Measurements from ENCODE around the gene LRFN4. TPM values are rescaled to one million over a fixed set of nuclear protein-coding genes. Genes with fewer than 3 reads are reported as not detected.
A peak's percentile ranks its signal among the peaks of the same experiment; 100 is the strongest.

LRFN4 gene
- total RNA-seq, 1 experiment from 2014 or later: 77.1 TPM

DNA sequence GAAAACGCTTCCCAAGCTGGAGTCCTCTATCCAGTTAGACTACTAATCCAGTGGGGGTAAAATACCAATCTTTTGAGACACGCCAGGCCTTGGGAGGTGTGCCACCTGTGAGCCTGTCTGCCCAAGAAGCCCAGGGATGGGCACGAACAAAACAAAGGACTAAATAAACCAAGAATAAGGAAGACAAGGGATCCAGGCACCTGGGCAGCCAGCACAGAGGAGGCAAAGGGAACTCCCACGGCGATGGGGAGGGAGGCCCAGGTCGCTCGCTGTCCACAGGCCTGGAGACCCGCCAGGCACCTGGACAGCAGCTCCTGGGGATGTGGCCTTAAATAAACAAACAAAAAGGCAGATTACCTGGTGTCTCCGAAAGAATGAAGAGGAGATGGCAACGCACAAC is 31.4 kb downstream of the LRFN4 start:
- no peak for DNase-seq (ENCODE audit: low read depth)

DNA sequence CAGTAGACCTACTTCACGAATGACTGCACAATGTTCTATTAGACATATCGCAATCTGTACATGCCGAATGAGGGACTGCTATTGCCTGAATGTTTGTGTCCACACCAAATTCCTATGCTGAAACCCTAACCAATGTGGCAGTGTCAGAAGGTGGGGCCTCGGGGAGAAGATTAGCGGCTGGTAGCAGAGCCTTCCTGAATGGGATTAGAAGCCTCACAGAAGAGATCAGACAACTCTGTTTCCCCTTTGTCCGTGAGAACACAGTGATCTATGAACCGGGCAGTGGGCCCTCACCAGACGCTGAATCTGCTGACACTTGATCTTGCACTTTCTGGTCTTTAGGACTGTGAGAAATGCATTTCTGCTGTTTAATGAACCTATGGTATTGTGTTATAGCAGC is 33.1 kb downstream of the LRFN4 start:
- DNase-seq (ENCODE audit: low read depth): no peak

DNA sequence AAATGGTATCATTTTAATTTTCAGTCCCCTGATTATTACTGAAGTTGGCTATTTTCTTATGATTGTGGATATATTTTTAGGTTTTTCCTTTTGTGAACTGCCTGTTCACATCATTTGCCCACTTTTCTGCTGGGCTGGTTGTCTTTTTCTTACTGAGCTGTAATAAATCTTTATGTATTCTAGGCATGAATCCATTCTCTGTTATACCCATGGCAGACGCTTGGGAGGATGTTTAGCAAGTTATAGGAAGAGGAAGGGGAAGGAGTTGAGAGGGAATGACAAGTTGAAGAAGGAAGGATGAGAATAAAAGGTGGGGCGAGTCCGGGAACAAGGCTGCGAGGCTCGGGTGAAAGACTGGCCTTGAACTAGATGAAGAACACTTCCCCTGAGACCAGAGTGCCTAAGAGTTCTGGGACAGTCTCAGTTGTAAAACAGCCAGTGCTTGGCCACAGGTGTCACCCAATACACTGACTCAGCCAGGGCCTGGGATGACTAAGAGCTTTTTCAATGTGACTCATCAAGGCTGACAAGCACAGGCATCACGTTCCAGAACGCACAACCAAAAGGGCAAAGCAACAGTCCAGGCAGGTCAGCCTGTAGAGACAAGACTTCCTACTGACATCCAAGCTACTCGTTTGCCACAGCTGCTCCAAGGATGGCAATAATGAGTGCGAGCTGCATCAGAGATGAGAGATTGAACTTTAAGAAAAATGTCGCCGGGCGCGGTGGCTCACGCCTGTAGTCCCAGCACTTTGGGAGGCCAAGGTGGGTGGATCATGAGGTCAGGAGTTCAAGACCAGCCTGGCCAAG is 35.2 kb downstream of the LRFN4 start:
- DNase-seq (ENCODE audit: low read depth): peak; percentile 97

DNA sequence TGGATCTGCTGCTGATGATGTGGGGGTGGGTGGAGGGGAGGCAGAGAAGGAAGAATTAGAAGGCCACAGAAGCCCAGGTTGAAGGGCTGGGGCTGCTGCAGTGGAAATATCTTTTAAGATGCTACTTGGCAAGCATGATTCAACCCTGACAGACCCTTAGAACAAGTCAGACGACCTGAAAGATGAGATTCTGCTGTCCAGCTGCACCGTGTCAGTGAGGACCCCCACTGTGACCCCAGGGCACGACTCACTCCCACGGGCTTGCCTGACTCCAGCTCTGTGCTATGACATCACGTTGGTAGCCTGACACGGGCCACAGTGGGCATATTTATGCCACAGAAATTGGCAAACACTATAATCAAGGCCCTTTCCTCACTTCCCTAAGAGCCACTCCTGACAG is 36.0 kb downstream of the LRFN4 start:
- DNase-seq (ENCODE audit: low read depth): peak; percentile 24

DNA sequence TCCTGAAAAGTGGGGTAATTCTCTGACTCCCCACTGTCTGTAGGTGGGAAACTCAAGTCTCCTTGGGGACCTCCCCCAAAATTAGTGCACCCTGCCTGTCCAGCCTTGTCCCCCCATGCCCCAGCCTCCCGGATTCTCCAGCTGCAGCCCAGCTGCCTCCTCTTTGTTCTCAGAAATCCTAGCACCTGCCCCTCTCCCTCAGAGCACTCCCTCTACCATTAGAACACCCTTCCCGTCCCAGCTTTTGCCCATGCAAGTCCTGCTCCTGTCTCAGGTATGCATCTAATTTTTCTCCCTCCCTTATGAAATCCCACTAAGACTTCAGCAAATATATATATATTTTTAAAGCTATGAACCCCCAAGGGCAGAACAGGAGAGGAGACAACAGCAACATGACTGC is 37.3 kb downstream of the LRFN4 start:
- no peak for DNase-seq (ENCODE audit: low read depth)

DNA sequence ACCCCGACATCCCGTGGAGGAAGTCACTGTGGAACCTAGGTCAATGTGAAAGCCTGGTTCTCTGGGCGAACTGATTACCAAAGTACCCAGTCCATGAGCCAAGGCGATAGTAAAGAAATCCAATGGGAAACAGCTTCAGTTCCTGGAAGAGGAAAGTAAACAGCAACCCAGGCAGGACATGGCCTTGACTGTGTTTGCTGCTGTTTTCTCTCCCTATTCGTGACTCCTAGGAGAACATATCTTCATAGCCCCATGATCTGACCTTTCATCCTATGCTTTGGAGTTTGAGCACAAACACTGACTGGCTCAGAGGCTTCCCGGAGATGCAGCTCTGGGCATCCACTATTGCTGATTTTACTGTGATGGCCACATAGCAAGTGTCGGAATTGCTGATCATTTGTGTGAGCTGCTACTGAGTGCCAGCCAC is 45.1 kb downstream of the LRFN4 start:
- DNase-seq (ENCODE audit: low read depth): no peak

DNA sequence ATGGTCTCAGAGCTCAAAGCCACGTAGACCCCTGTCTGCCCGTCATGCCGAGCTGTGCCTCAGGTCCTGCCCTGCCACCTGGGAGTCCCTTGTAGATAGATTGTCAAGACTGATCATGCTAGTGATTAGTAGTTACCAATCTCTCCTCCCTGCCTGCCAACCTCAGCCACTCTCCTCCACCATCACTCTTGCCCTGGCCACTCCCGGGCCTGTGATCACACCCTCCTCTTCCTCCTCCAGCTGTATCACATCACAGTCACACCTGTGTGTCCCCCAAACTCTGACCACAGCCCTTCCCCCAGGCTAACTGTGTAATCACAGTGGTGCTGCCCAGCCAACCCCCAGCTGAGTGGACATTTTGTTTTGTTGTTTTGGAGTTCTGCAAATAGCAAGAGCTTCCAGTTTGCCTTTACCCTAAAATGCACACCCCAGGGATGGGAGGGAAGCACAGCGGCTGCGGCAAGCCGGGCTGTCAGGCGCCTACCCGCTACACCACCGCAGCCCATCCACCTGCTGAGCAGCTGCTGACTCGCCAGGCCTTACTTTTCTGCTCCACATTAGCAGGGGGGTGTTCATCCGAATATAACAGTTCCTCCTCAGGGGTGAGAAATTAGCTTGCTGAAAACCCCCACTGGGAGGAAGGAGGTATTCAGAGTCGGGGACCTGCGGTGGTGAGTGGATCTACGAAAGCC is 45.8 kb downstream of the LRFN4 start:
- DNase-seq (ENCODE audit: low read depth): no peak

DNA sequence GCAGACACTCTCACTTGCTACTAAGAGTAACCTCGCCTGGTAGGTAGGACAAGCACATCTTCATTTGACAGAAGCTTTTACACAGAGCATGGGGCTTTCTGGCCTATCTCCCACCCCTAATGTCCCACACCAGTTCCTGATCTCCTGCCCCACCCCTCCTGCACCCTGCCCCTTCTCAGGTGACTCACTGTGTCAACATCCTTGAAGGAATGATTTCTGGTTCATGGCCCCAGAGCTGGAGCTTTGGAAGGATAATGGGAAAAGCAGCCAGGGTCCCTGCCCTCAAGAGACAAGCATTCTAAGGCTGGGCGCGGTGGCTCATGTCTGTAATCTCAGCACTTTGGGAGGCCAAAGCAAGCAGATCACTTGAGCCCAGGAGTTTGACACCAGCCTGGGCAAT is 47.2 kb downstream of the LRFN4 start:
- DNase-seq (ENCODE audit: low read depth): peak; percentile 70

DNA sequence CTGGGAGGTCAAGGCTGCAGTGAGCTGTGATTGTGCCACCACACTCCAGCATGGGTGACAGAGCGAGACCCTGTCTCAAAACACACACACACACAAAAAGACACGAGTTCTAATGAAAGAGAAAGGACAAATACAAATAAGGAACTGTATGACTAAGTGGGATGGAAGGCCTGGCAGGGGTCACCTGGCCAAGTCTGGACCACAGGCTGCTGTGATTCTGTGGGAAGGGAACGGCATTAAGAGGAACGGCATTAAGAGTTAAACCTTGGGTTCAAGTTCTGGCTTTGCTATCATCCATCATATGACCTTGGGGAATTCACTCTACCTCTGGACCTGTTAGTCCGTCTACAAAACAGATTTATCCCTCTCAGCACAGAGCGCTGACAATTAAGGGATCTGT is 47.7 kb downstream of the LRFN4 start:
- no peak for DNase-seq (ENCODE audit: low read depth)

DNA sequence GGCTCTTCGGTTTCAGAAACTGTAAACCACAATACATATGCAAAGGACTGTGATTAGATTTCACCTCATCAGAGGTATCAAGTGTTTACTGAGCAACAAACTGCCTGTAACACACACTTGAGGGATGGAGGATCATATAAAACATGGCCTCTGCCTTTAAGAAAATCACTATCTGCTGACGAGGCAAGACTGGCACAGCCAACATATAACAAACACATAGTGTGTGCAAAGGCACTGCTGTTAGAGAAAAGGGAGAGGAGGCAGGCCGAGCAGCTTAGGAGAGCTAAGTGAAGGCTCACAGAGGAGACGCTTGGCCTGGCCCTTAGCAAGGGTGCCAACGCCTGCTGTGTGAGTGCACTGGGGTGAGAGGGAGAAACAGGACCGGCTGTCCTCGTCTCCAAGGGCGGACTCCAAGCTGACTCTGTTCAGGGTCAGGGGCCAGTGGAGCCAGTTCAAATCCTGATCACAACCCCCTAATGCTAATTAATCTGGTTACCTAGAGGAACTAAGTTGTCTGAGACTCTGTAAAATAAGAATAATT is 48.2 kb downstream of the LRFN4 start:
- DNase-seq (ENCODE audit: low read depth): no peak

DNA sequence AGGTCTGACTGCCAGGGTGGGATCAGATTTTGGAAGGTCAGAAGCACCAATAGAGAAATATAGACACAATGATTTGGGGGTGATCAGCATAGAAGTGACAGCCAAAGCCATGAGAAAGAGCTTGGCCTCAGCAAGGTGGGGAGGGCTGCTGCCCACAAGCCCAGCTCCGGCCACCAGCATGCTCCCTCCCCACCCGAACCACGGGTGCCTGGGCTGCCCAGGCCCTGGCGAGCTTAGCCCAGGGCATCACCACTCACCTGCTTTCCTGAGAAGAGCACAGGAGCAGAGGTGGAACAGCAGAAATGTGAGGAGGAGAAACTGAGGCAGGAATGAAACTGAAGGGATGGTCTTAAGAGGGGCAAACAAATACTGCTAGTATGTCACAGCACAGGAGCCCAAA is 48.8 kb downstream of the LRFN4 start:
- no peak for DNase-seq (ENCODE audit: low read depth)

DNA sequence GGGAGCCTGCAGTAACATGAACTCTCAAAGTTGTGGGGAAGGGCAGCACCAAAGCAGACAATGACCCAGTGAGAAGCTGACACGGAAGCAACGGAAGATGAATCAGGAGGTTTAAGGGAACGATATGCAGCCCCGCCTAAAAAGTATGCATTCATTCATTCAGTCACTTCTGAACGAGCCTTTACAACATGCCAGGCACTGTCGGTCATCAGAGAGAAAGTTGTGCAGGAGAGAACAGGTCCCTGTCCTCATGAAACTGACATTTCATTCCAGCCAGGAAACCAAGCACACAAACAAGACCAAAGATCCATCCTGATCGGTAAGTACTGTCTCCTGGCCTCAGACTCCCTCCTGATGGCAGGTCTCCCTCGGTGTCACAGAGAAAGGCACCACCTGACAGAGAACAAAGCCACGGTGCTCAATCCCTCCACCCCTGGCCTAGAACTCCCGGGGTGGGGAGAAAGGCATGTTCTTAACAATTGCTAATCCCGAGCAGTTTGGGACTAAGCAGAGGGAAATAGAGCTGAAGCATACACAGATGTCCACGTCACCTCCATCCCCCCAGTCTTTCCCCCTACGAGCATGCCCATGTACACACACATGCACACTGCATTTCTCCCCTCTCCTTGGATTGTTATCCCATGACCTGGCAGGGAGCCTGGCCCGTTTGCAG is 49.3 kb downstream of the LRFN4 start:
- no peak for DNase-seq (ENCODE audit: low read depth)

DNA sequence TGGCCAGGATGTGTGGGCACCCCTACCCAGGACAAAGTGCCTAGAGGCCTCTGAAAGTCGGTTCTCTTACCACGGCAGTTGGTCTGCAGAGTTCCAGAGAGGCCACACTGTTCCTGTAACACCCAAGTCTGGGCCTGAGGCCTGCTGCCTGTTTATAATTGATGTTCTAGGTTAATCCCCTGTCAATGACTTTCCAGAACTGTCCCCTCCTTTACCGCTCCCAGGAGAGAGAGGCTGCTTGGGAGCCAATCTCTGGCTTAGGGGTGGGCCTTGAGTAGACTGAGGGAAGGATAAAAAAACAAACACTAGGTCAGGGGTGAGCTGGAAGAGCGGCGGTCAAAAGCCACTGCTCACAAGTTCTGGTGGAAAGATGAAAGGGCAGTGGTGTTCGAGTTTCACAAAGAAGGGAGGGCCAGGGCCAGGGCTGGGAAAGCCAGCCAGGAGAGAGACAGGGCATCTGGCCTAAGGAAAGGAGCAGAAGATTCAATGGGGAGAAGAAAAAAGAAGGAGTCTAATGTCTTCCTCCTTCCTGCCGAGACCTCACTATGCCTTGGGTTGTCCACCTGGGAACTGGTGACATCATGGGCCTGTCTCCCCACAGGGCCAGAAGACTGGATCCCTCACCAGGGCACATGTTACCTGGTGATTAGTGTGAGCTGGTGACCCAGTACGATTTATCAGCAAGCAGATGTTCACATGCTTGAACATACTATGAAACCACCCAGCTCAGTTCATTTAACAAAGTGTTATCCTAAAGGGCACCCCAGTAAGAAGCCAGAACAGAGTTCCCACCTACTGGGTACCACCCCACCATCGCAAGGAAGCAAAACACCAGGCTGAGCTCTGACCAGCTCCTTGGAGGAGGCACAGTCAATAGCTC is 51.1 kb downstream of the LRFN4 start:
- no peak for DNase-seq (ENCODE audit: low read depth)

DNA sequence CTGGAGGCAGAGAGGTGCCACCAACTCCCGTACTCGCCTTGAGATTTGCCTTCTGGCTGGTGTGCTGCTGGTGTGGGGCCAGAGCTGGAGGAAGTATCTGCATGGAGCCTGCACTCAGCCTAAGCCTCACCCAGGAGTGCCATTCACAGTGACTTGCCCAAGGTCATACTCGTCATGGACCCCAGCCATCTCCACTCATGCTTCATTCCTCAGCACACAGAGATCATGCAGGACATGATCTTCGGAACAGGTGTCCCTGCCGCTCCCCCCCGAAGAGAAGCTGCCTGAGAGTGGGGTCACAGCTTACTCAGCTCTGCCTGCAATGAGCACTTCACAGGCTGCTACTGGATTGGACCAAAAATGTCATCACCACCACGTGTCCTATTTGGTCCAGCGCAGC is 52.3 kb downstream of the LRFN4 start:
- DNase-seq (ENCODE audit: low read depth): no peak

DNA sequence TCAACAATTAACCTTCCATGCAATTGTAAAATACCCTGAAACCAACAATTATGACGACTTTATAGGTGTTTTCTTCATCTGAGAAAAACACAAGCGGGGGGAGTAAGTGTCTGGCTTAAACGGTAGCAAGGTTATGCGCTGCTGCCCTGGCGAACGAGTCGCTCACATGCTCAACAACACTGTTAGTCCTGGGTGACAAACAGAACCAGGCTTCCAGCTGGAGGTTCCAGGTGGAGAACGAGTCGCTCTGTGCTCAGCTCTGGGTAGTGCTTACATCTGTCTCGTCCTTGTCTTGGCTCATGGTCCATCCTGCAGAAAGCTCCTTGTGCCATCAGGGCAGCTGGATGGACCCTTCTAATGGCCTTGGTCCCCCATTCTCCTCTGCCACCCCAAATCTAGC is 53.2 kb downstream of the LRFN4 start:
- DNase-seq (ENCODE audit: low read depth): no peak

Other genes starting within 250 kb of the LRFN4 start
- gene RBM14, start 240.4 kb upstream of the LRFN4 start, total RNA-seq (2014; rRNA removed; shearing (Covaris generic)): 59.0 and 75.5 TPM in 2 replicates
- 93.9 and 99.1 TPM in 2 replicates for gene RBM4, start 218.4 kb upstream of the LRFN4 start, total RNA-seq (2014; rRNA removed; shearing (Covaris generic))
- gene RBM4B, start 179.2 kb upstream of the LRFN4 start, total RNA-seq (2014; rRNA removed; shearing (Covaris generic)): 13.9 and 16.0 TPM in 2 replicates
- gene SPTBN2, start 127.8 kb upstream of the LRFN4 start, total RNA-seq (2014; rRNA removed; shearing (Covaris generic)): 79.1 and 122 TPM in 2 replicates
- 36.3 and 41.9 TPM in 2 replicates for gene RCE1, start 13.6 kb upstream of the LRFN4 start, total RNA-seq (2014; rRNA removed; shearing (Covaris generic))
- 9.8 and 14.9 TPM in 2 replicates for gene PC, start 101.3 kb downstream of the LRFN4 start, total RNA-seq (2014; rRNA removed; shearing (Covaris generic))
- gene C11orf86, start 118.2 kb downstream of the LRFN4 start, total RNA-seq (2014; rRNA removed; shearing (Covaris generic)): not detected in 2 replicates
- gene SYT12, start 166.1 kb downstream of the LRFN4 start, total RNA-seq (2014; rRNA removed; shearing (Covaris generic)): 0.03 TPM in 1 of 2 replicates, not detected in the other
- not detected in 2 replicates for gene RHOD, start 199.8 kb downstream of the LRFN4 start, total RNA-seq (2014; rRNA removed; shearing (Covaris generic))